Measurements from ENCODE around the gene SEC61B. TPM values are rescaled to one million over a fixed set of nuclear protein-coding genes. Genes with fewer than 3 reads are reported as not detected.

The SEC61B gene
- 180 and 184 TPM in 2 replicates for total RNA-seq

DNA sequence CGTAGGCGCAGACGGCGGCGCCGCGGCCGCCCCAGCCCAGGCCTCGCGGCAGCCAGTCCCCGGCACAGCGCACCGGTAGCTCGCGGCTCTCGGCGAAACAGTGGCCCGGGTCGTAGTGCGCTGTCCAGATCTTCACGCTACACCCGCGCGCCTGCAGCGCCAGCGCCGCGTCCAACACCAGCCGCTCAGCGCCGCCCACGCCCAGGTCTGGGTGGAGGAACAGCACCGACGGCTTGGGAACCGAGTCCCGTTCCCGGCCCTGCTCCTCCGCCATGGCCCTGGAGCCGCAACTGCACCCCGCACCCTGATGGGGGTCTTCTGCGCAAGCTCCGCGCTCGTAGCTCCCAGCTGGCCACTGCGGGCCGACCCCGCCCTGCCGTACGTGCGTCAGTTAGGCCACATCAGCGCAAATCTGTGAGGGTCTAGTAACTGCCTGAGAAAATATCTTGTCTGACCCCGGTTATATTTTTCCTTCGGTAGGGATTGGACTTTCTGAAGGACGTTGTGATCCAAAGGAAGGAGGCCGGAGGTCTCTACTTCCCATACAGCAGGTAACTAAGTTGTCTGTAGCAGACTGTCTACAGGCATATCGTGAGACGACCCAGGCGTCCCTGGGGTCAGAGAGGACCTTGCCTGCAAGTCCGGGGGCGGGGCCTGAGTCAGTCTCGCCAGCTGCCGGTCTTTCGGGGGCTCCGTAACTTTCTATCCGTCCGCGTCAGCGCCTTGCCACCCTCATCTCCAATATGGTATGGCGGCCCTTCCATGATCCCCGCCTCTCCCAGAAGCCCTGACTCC is at the start of gene SEC61B, which contains the start of gene ALG2:
TSS of gene SEC61B (plus strand) at position 662 of the 795 bp plus-strand sequence. CDS start at position 744, 82 bp downstream.
TSS of gene ALG2 (minus strand) at position 322 of the 795 bp plus-strand sequence. CDS start at position 274, 48 bp downstream.
- H3K4me3 Mint-ChIP-seq = peak within 1 kb of the TSS; percentile 99
- peaks cover 58% of the 10 kb centered on the region for H3K36me3 Mint-ChIP-seq (ENCODE audit: low read depth)
- H3K27me3 Mint-ChIP-seq (ENCODE audit: insufficient read depth) = no peaks in the 10 kb centered on the region
- peak; percentile 89 for DNase-seq (ENCODE audit: low spot score)
- H3K9me3 Mint-ChIP-seq = no peaks in the 10 kb centered on the region
- intact Hi-C loops (cut with micrococcal nuclease) = loop anchor here (1.0 to 10.0 kb wide), 12 partner anchors 14 to 1375 kb away; partner anchors contain the start of genes INVS, TEX10, TGFBR1 and TRIM14
- H3K27ac Mint-ChIP-seq = peak within 1 kb of the TSS; percentile 98
- peaks cover 67% of the 10 kb centered on the region for H3K4me1 Mint-ChIP-seq (ENCODE audit: low read depth)

DNA sequence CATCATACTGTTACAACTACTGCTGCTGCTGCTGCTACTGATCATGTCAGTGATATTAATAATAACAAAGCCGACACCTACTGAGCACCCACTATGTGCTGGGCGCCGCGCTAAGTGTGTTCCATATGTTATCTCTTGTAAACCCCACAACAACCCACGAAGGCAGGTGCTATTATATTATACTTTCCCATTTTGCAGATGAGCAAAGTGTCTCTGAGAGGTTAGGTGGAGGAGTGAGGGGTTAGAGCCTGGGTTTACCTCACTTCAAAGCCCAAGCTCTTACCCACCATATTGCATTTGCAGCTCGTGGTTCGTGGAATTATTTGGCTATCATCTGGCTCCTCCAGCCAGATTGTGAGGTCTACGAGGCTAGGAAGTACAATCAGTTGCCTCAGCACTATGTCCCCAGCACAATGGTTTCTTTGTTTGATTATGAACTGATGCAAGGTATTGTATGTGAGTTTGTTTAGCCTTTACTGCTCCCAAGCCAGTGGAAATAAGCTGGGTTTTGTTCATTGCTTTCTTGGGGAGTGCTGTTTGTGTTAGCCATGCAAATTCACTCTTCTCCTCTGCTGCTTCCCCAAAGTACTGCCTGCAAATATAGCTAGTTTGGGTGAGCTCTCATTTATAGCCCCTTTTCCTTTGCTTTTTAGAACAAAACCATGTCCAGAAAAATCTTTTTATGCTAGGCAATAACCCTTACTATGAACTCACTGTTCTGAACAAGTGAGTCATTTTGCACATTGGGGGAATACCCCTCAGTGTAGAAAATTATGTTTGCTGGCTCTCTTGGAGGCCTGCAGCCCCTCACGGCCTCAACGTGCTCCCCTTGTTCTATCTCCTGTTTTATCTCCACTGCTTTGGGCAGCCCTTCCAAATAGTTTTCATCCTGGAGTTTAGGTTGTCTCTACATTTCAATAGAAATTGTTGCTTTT is 48.2 kb upstream of the SEC61B start:
- H3K27me3 Mint-ChIP-seq (ENCODE audit: insufficient read depth) = peaks cover 11% of the 10 kb centered on the region
- no peak overlapping the region for H3K4me3 Mint-ChIP-seq
- no peak for DNase-seq (ENCODE audit: low spot score)
- H3K9me3 Mint-ChIP-seq = no peaks in the 10 kb centered on the region
- H3K27ac Mint-ChIP-seq = no peak overlapping the region
- no peaks in the 10 kb centered on the region for H3K36me3 Mint-ChIP-seq (ENCODE audit: low read depth)
- intact Hi-C loops (cut with micrococcal nuclease) = no loop called here
- H3K4me1 Mint-ChIP-seq (ENCODE audit: low read depth) = peaks cover 29% of the 10 kb centered on the region

DNA sequence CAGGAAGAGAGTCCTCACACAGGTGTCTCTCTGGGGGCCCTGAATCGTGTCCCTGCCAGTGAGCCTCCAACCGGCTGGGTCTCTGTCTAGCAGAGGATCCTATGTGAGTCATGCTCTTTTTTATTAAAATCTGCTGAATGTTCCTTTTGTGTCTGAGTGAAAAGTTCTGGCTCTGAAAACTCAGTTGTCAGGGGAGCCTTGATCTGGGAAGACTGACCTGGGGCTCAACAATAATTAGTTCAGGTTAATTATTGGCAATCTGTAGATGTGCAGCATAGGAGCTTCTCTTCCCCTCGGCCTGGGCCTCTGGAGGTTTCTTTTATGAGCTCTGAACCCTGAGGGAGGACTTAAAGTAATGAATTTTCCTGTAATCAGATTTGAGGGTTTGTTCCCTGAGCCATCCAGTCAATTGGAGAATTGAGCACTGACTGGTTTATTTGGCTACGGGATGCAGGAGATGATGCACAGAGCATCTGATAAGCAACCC is 45.5 kb upstream of the SEC61B start:
- Mint-ChIP-seq H3K27ac (no peak overlapping the region), H3K4me3 (no peak overlapping the region), H3K27me3 (ENCODE audit: insufficient read depth) (peaks cover 11% of the 10 kb centered on the region), H3K36me3 (ENCODE audit: low read depth) (no peaks in the 10 kb centered on the region), H3K4me1 (ENCODE audit: low read depth) (peaks cover 52% of the 10 kb centered on the region), H3K9me3 (no peaks in the 10 kb centered on the region)
- intact Hi-C loops (cut with micrococcal nuclease) = no loop called here
- no peak for DNase-seq (ENCODE audit: low spot score)

DNA sequence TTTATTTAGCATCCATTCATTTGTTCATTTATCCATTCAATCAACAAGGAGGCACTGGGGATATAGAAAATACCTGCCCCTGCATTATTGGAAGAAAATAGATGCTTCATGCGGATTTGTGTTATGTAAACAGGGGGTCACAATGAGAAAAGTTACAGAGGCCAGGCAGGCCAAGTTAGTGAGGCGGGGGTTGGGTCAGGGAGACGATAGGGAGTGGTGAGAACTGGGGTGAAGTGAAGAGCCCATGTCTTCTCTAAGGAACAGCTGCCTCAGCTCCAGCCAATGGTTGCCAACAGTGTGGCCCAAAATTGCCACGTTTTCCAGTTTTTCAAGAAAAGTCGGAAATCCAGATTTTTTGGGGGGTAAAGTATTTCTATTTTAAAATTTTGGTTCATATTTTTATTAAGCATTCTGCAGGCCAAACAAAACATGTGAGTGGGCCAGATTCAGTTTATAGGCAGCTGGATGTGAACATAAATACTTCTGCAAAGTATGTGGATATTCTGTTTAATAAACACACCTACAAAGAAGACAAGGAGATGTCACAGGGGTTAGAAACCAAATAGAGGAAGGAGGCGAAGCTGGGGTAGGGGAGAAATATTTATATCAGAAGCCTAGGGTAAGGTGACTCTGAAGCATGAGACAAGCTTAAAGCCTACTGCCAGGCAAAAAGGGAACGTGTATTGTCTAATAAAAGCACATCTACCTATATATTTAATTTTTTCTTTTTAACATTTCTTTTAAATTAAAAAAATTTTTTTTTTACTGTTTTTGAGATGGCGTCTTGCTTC is 44.3 kb upstream of the SEC61B start:
- no peak overlapping the region for H3K27ac Mint-ChIP-seq
- peaks cover 57% of the 10 kb centered on the region for H3K4me1 Mint-ChIP-seq (ENCODE audit: low read depth)
- H3K9me3 Mint-ChIP-seq = no peaks in the 10 kb centered on the region
- H3K27me3 Mint-ChIP-seq (ENCODE audit: insufficient read depth) = peaks cover 3% of the 10 kb centered on the region
- intact Hi-C loops (cut with micrococcal nuclease) = no loop called here
- no peak for DNase-seq (ENCODE audit: low spot score)
- no peak overlapping the region for H3K4me3 Mint-ChIP-seq
- H3K36me3 Mint-ChIP-seq (ENCODE audit: low read depth) = no peaks in the 10 kb centered on the region

DNA sequence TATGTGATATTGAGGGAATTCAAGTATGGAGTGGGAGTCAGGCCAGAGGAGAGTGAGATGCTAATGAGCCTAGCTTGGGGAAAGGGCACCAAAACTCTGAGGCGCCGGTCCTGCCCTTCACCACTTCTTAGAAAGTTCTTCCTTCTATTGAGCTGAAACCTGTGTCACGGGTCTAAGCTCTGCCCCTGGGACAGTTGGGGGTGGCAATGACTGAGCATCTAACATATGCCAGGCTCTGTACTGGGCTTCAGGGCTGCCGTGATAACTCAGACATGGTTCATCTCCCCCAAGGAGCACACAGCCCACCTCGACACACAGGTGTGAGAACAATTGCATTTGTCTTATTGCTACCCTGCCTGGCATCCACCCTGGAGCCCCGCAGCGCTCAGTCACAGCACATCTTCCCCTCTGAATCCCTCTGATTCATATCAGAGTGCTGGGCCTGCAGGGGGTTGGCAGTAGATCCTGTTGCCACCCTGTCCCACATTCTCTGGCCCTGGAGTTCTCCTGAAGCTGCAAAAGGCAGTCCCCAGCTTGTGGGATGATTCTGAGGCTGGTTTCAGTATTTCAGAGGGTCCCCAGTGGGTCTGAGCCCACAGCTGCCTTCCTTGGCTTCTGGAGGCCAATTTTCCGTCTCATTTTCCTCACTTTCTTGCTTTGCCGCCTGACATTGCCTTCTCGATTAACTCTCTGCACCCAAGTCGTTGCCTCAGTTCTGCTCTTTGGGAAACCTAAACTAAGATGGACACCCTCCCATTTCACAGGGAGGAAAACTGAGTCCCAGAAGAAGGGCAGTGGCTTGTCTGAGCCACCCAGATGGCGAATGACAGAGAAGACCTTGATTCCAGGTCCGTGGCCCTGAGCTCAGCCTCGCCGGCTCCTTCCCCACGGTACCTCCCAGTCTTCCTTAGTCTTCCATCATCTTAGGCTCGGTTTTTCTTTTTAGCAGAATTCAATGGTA is 42.9 kb upstream of the SEC61B start:
- peaks cover 3% of the 10 kb centered on the region for H3K27me3 Mint-ChIP-seq (ENCODE audit: insufficient read depth)
- no peak for DNase-seq (ENCODE audit: low spot score)
- no peaks in the 10 kb centered on the region for H3K36me3 Mint-ChIP-seq (ENCODE audit: low read depth)
- intact Hi-C loops (cut with micrococcal nuclease) = no loop called here
- H3K27ac Mint-ChIP-seq = no peak overlapping the region
- H3K4me1 Mint-ChIP-seq (ENCODE audit: low read depth) = peaks cover 65% of the 10 kb centered on the region
- H3K9me3 Mint-ChIP-seq = no peaks in the 10 kb centered on the region
- H3K4me3 Mint-ChIP-seq = no peak overlapping the region

DNA sequence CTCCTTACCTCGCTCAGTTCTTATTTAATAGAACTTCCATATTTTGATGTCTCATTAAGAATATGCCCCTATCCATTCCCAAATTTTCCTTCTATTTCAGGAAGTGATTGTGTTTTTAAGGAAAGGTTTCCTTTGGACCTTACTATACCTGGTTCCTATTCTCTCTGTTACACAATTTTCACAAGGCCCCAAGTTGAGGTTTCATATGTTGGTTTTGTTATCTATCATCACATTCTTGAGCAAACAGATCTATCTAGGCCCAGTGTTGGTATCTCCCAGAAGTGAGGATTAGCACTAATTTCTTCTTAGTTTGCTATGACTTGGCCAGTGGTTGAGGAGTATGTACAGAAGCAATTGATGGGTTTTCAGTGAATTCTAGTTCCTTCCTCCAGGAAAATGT is 41.9 kb upstream of the SEC61B start:
- no peak for DNase-seq (ENCODE audit: low spot score)
- Mint-ChIP-seq H3K9me3 (no peaks in the 10 kb centered on the region), H3K36me3 (ENCODE audit: low read depth) (no peaks in the 10 kb centered on the region), H3K27me3 (ENCODE audit: insufficient read depth) (peaks cover 3% of the 10 kb centered on the region), H3K27ac (peak overlapping the region; percentile 86), H3K4me1 (ENCODE audit: low read depth) (peaks cover 69% of the 10 kb centered on the region), H3K4me3 (no peak overlapping the region)
- intact Hi-C loops (cut with micrococcal nuclease) = loop anchor here (1.0 to 5.0 kb wide), 10 partner anchors 17 to 1247 kb away; partner anchors contain the start of genes ALG2 and MSANTD3

DNA sequence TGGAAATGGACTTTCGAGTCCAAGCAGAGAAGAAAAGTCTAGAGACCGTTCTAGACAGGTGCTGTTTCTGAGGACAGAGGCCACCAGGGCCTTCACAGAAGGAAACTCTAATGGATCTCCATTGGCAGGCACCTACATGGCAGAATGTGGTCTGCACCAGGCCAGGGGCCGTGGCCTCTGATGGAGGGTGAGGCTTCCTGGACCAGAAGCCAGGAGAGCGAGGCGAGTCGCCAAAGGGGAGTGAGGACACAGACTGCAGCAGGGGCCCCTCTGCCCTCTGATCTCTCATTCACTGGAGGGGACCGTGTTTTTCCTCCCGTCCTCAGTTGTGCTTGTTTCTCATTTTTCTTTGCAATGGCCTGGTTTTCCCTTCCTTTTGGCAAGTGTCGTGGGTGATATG is 41.4 kb upstream of the SEC61B start:
- DNase-seq (ENCODE audit: low spot score) = no peak
- peaks cover 3% of the 10 kb centered on the region for H3K27me3 Mint-ChIP-seq (ENCODE audit: insufficient read depth)
- intact Hi-C loops (cut with micrococcal nuclease) = loop anchor here (1.0 to 5.0 kb wide), 10 partner anchors 17 to 1247 kb away; partner anchors contain the start of genes ALG2 and MSANTD3
- H3K4me3 Mint-ChIP-seq = no peak overlapping the region
- H3K36me3 Mint-ChIP-seq (ENCODE audit: low read depth) = no peaks in the 10 kb centered on the region
- no peaks in the 10 kb centered on the region for H3K9me3 Mint-ChIP-seq
- peaks cover 69% of the 10 kb centered on the region for H3K4me1 Mint-ChIP-seq (ENCODE audit: low read depth)
- H3K27ac Mint-ChIP-seq = peak overlapping the region; percentile 86

DNA sequence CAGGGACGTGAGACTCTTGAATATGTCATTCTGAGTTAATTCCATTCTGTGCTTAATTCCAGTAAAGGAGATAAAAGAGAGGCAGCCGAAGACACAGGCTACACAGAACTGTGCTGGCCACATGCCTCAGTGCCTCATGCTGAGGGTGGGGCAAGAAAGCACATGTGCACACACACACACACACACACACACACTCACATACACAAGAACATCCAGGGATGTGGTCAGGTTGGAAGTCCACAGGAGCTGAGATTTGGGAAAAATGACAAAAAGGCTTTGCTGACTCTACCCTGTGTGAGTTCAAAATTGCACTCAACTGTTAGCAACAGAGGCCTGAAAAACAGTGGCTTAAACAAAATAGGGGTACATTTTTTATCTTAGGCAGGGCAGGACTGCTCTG is 40.9 kb upstream of the SEC61B start:
- H3K27ac Mint-ChIP-seq = peak overlapping the region; percentile 86
- intact Hi-C loops (cut with micrococcal nuclease) = loop anchor here (2.0 to 5.0 kb wide), 7 partner anchors 56 to 1246 kb away; partner anchors contain the start of gene MSANTD3
- peaks cover 3% of the 10 kb centered on the region for H3K27me3 Mint-ChIP-seq (ENCODE audit: insufficient read depth)
- DNase-seq (ENCODE audit: low spot score) = no peak
- H3K4me1 Mint-ChIP-seq (ENCODE audit: low read depth) = peaks cover 69% of the 10 kb centered on the region
- H3K9me3 Mint-ChIP-seq = no peaks in the 10 kb centered on the region
- no peak overlapping the region for H3K4me3 Mint-ChIP-seq
- no peaks in the 10 kb centered on the region for H3K36me3 Mint-ChIP-seq (ENCODE audit: low read depth)

DNA sequence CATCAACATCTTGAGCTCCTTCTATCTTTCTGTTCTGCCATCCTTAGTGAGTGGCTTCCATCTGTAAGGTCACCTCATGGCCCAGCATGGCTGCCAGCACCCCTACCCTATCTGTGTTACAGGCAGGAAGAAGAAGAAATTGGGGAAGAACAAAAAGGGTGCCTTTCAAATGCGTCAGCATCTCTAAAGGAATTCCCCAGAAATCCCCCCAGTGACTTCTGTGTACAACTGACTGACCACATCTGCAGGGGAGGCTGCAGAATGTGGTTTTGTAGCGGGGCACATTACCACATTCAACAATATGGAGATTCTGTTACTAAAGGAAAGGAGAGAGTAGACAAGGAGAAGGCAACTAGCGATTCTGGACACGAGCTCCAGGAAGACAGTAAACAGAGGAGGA is 40.5 kb upstream of the SEC61B start:
- Mint-ChIP-seq H3K9me3 (no peaks in the 10 kb centered on the region), H3K27ac (peak overlapping the region; percentile 86), H3K4me3 (peak overlapping the region; percentile 63), H3K36me3 (ENCODE audit: low read depth) (no peaks in the 10 kb centered on the region), H3K4me1 (ENCODE audit: low read depth) (peaks cover 69% of the 10 kb centered on the region), H3K27me3 (ENCODE audit: insufficient read depth) (peaks cover 3% of the 10 kb centered on the region)
- DNase-seq (ENCODE audit: low spot score) = peak; percentile 36
- intact Hi-C loops (cut with micrococcal nuclease) = loop anchor here (2.0 to 5.0 kb wide), 7 partner anchors 56 to 1246 kb away; partner anchors contain the start of gene MSANTD3

DNA sequence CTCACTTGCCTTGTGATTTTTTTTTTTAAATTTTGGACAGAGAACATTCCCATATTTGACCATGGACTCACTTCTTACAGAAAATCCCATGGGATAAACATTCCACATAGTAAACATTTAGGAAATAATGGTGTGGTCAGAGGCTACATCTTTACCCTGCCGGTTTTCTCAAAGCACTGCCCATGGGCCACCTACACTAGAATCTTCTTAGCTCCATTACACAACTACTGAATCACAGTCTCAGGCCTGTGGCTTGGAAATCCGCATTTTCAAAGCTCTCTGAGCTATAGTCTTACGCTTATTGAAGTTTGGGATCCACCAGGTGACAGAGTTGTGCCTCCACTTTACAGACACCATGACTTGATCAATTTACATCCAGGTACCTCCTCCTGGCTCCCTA is 39.7 kb upstream of the SEC61B start:
- Mint-ChIP-seq H3K27me3 (ENCODE audit: insufficient read depth) (peaks cover 3% of the 10 kb centered on the region), H3K36me3 (ENCODE audit: low read depth) (no peaks in the 10 kb centered on the region), H3K4me3 (no peak overlapping the region), H3K9me3 (no peaks in the 10 kb centered on the region), H3K4me1 (ENCODE audit: low read depth) (peaks cover 72% of the 10 kb centered on the region), H3K27ac (no peak overlapping the region)
- intact Hi-C loops (cut with micrococcal nuclease) = loop anchor here (5.0 kb wide), 5 partner anchors 55 to 1245 kb away; partner anchors contain the start of gene MSANTD3
- no peak for DNase-seq (ENCODE audit: low spot score)

DNA sequence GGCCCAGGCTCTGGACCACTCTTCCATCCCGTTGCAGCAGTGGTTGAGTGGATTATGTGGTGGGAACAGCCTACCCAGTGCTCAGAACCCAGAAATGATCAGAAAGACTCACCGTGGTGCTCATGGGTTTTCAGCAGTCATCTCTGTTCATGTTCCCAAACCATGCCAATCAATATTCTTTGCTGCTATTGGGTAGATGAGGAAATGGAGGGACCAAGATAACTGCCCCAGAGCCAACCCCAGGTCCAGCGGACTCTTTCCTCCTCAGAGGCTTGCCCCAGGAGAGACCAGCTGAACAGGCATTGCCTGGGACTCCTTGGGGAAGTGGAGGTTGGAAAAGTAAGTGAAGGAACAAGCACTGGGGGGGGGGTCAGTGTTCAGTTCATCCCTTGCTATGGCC is 38.5 kb upstream of the SEC61B start:
- intact Hi-C loops (cut with micrococcal nuclease) = loop anchor here (1.0 to 5.0 kb wide), 10 partner anchors 20 to 1244 kb away; partner anchors contain the start of genes INVS, MSANTD3 and SEC61B
- Mint-ChIP-seq H3K4me1 (ENCODE audit: low read depth) (peaks cover 70% of the 10 kb centered on the region), H3K36me3 (ENCODE audit: low read depth) (no peaks in the 10 kb centered on the region), H3K4me3 (no peak overlapping the region), H3K27ac (no peak overlapping the region), H3K9me3 (no peaks in the 10 kb centered on the region), H3K27me3 (ENCODE audit: insufficient read depth) (peaks cover 5% of the 10 kb centered on the region)
- DNase-seq (ENCODE audit: low spot score) = no peak
